ENCODE data around the gene H3-3A.

- no peak for TF ChIP-seq POLR2A (IDR thresholded peaks at IDR 0.05)
- TF ChIP-seq, protein P1, sequence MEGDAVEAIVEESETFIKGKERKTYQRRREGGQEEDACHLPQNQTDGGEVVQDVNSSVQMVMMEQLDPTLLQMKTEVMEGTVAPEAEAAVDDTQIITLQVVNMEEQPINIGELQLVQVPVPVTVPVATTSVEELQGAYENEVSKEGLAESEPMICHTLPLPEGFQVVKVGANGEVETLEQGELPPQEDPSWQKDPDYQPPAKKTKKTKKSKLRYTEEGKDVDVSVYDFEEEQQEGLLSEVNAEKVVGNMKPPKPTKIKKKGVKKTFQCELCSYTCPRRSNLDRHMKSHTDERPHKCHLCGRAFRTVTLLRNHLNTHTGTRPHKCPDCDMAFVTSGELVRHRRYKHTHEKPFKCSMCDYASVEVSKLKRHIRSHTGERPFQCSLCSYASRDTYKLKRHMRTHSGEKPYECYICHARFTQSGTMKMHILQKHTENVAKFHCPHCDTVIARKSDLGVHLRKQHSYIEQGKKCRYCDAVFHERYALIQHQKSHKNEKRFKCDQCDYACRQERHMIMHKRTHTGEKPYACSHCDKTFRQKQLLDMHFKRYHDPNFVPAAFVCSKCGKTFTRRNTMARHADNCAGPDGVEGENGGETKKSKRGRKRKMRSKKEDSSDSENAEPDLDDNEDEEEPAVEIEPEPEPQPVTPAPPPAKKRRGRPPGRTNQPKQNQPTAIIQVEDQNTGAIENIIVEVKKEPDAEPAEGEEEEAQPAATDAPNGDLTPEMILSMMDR (IDR thresholded peaks at IDR 0.05), result no peak
Measured at GRCh38 chr1:226093621-226094020, 31.1 kb downstream of the H3-3A start.
